GM12878 (cell line): Measurements from ENCODE around the gene KLK6. TPM values are rescaled to one million over a fixed set of nuclear protein-coding genes. Genes with fewer than 3 reads are reported as not detected.

Experiments used
- ATAC-seq: fragments of 200-7000 bp; cut with Tn5 transposase; 3 replicates; pipeline ENCODE4 v1.9.1; 2020; ENCODE audit warnings: mild to moderate bottlenecking, moderate library complexity
- BruUV-seq: library from RNA; stranded (reverse); fragments of 400-500 nt; replicated peaks from 2 replicates; lab custom pipeline; 2021; lab: Mats Ljungman, UMichigan
- CTCF ChIA-PET: fragments of 300-600 bp; sonication (Branson Sonifier 250); formaldehyde crosslinking; extraction: SDS; loops from one replicate; lab custom pipeline; 2021; ENCODE audit warnings: inconsistent platforms; lab: Yijun Ruan, JAX
- POLR2A ChIA-PET: fragments of 350-600 bp; formaldehyde crosslinking; extraction: SDS; loops from one replicate; lab custom pipeline; 2021; ENCODE audit warnings: inconsistent platforms; lab: Charles Lee
- RAD21 ChIA-PET: fragments of 300-600 bp; sonication (Branson Sonifier 250); formaldehyde crosslinking; loops from one replicate; lab custom pipeline; 2023; ENCODE audit warnings: antibody characterized with exemption; ENCODE audit not compliant: unreplicated experiment; lab: Charles Lee
- SMC1A ChIA-PET: fragments of 300-600 bp; sonication (Branson Sonifier 250); formaldehyde crosslinking; loops from one replicate; lab custom pipeline; 2023; ENCODE audit not compliant: unreplicated experiment, uncharacterized antibody; lab: Charles Lee
- DNase-seq: peaks from one replicate; pipeline ENCODE4 v3.0.0-alpha.2; 2011; ENCODE audit warnings: low read depth, low spot score
- FAIRE-seq: peaks from 3 replicates; lab custom pipeline; 2011; peaks lifted over from hg19 to GRCh38; lab: Jason Lieb, UNC
- H2AFZ ChIP-seq: 2 replicates; pipeline ENCODE4 v1.6.0; 2011; ENCODE audit warnings: low read depth, low read length, control low read depth; ENCODE audit not compliant: control insufficient read depth
- H3K27ac ChIP-seq: 2 replicates; pipeline ENCODE4 v1.5.1; 2011; ENCODE audit warnings: control low read depth; ENCODE audit not compliant: control insufficient read depth, insufficient read depth
- H3K27me3 ChIP-seq, 2 experiments: replicated peaks in 1 of 2; 2 replicates each; pipeline versions ENCODE4 v1.6.0 to v1.6.1; 2011; ENCODE audit warnings: low read length in 1 of 2; ENCODE audit not compliant: control insufficient read depth in 2 of 2, insufficient read depth in 2 of 2
- H3K36me3 ChIP-seq, 2 experiments: 2 replicates each; pipeline ENCODE4 v1.5.1; 2011; ENCODE audit warnings: low read length in 1 of 2; ENCODE audit not compliant: control insufficient read depth in 2 of 2, insufficient read depth in 2 of 2
- H3K4me1 ChIP-seq: 2 replicates; pipeline ENCODE4 v1.6.1; 2011; ENCODE audit warnings: mild to moderate bottlenecking, low read length, moderate library complexity, mixed read lengths; ENCODE audit not compliant: control insufficient read depth, insufficient read depth
- H3K4me2 ChIP-seq: 2 replicates; pipeline ENCODE4 v1.6.0; 2011; ENCODE audit warnings: control low read depth; ENCODE audit not compliant: control insufficient read depth, insufficient read depth
- H3K4me3 ChIP-seq: fragments of 200-600 bp; sonication (generic); 2 replicates; pipeline ENCODE4 v1.5.1; 2016
- H3K79me2 ChIP-seq: 2 replicates; pipeline ENCODE4 v1.6.0; 2011; ENCODE audit warnings: low read length; ENCODE audit not compliant: control insufficient read depth, insufficient read depth
- H3K9ac ChIP-seq: 2 replicates; pipeline ENCODE4 v1.8.0; 2011; ENCODE audit warnings: low read length, control low read depth, mixed read lengths; ENCODE audit not compliant: control insufficient read depth, insufficient read depth
- H3K9me3 ChIP-seq: replicated peaks from 3 replicates; pipeline ENCODE4 v1.5.1; 2011; ENCODE audit warnings: mild to moderate bottlenecking, low read length; ENCODE audit not compliant: control insufficient read depth, insufficient read depth
- H4K20me1 ChIP-seq: 2 replicates; pipeline ENCODE4 v1.6.0; 2011; ENCODE audit not compliant: control insufficient read depth, insufficient read depth
- ATF7 ChIP-seq: fragments of 450-650 bp; IDR thresholded peaks from 2 replicates; pipeline ENCODE4 v1.6.1; 2016; ENCODE audit warnings: low read depth, mild to moderate bottlenecking
- BHLHE40 ChIP-seq, 2 experiments: fragments of 450-650 bp in 1 of 2; IDR thresholded peaks; 2 replicates each; pipeline ENCODE4 v1.6.1; 2011 to 2017; ENCODE audit warnings: low read depth in 2 of 2, borderline replicate concordance in 1 of 2, improper control_type of control experiment in 1 of 2, low read length in 1 of 2, mild to moderate bottlenecking in 1 of 2
- CBFB ChIP-seq: IDR thresholded peaks from 2 replicates; pipeline ENCODE4 v1.6.1; 2016; ENCODE audit warnings: antibody characterized with exemption, low read depth
- CBX5 ChIP-seq: sonication (generic); IDR thresholded peaks from 2 replicates; pipeline ENCODE4 v1.6.1; 2016; ENCODE audit warnings: low read depth, moderate library complexity, mild to moderate bottlenecking, inconsistent platforms
- DPF2 ChIP-seq: fragments of 450-650 bp; IDR thresholded peaks from 2 replicates; pipeline ENCODE4 v1.6.1; 2017; ENCODE audit warnings: mild to moderate bottlenecking
- EED ChIP-seq: sonication (generic); IDR thresholded peaks from 2 replicates; pipeline ENCODE4 v1.6.1; 2016; ENCODE audit warnings: antibody characterized with exemption, low read depth
- EZH2 ChIP-seq: IDR thresholded peaks from 2 replicates; pipeline ENCODE4 v1.6.1; 2012; ENCODE audit warnings: low read depth, mild to moderate bottlenecking, control low read depth, inconsistent platforms, low read length, borderline replicate concordance; ENCODE audit not compliant: control insufficient read depth
- FOXK2 ChIP-seq: fragments of 450-650 bp; IDR thresholded peaks from 2 replicates; pipeline ENCODE4 v1.6.1; 2017; ENCODE audit warnings: mild to moderate bottlenecking, moderate library complexity
- IKZF1 ChIP-seq: fragments of 450-650 bp; conservative IDR thresholded peaks from 2 replicates; pipeline ENCODE4 v1.6.1; 2017; ENCODE audit warnings: antibody characterized with exemption, mild to moderate bottlenecking
- IRF5 ChIP-seq: fragments of 450-650 bp; IDR thresholded peaks from 2 replicates; pipeline ENCODE4 v1.6.1; 2017; ENCODE audit warnings: borderline replicate concordance
- MTA2 ChIP-seq: fragments of 450-650 bp; IDR thresholded peaks from 2 replicates; pipeline ENCODE4 v1.6.1; 2016; ENCODE audit warnings: low read depth, mild to moderate bottlenecking, moderate library complexity
- MYB ChIP-seq: fragments of 150-350 bp; IDR thresholded peaks from 2 replicates; pipeline ENCODE4 v1.6.1; 2014; ENCODE audit warnings: mild to moderate bottlenecking, low read depth, low read length, borderline replicate concordance
- NR2F1 ChIP-seq: fragments of 450-650 bp; conservative IDR thresholded peaks from 2 replicates; pipeline ENCODE4 v1.6.1; 2017; ENCODE audit warnings: mild to moderate bottlenecking
- RELB ChIP-seq: fragments of 450-650 bp; IDR thresholded peaks from 2 replicates; pipeline ENCODE4 v1.6.1; 2017; ENCODE audit warnings: low read depth, mild to moderate bottlenecking, moderate library complexity
- RUNX3 ChIP-seq: IDR thresholded peaks from 2 replicates; pipeline ENCODE4 v1.6.1; 2012; ENCODE audit warnings: low read length, inconsistent platforms
- SKIL ChIP-seq: fragments of 450-650 bp; IDR thresholded peaks from 2 replicates; pipeline ENCODE4 v1.6.1; 2017; ENCODE audit warnings: mild to moderate bottlenecking, low read depth, inconsistent platforms; ENCODE audit not compliant: poor library complexity, severe bottlenecking
- SREBF2 ChIP-seq: IDR thresholded peaks from 2 replicates; pipeline ENCODE4 v1.6.1; 2012; ENCODE audit warnings: mild to moderate bottlenecking, low read length
- SUZ12 ChIP-seq: fragments of 200-600 bp; sonication (generic); IDR thresholded peaks from one replicate; pipeline ENCODE4 v1.6.1; 2018; ENCODE audit warnings: antibody characterized with exemption, mild to moderate bottlenecking; ENCODE audit not compliant: unreplicated experiment
- WGBS: methylation state at CpG from one replicate; pipeline ENCODE4 v1.1.6; 2016; ENCODE audit warnings: low lambda C conversion rate; ENCODE audit not compliant: insufficient replicate concordance, insufficient coverage; ENCODE audit errors: missing lambda C conversion rate; 5-methylcytosine and 5-hydroxymethylcytosine counted together
- in situ Hi-C: fragments of 300-500 bp; cut with MboI; formaldehyde crosslinking; loops from 9 replicates; pipeline ENCODE4 v1.14.3; 2018; ENCODE audit warnings: mixed read lengths
- intact Hi-C: fragments of 100-400 bp; cut with micrococcal nuclease; formaldehyde crosslinking; loops from one replicate; pipeline ENCODE4 v1.14.2; 2022; ENCODE audit not compliant: unreplicated experiment
- polyA plus RNA-seq, 11 experiments: library from polyadenylated mRNA; depleted of rRNA in 4 of 11; unstranded in 6 of 11; stranded (reverse) in 5 of 11; fragments of >200 nt; fragmentation: Nextera tagmentation in 4 of 11; fragmentation: Illumina TruSeq in 1 of 11; extraction: Ambion mirVana in 4 of 11; extraction: Trizol in 1 of 11; gene quantifications; 1 replicate in 1 of 11; 2 replicates in 10 of 11; pipeline versions ENCODE4 v1.2.1 to v1.2.3, GENCODE V29; 2011 to 2016; ENCODE audit warnings: inconsistent platforms in 2 of 11, missing spikeins in 2 of 11, low read depth in 1 of 11
- total RNA-seq, 4 experiments: library from RNA; depleted of rRNA in 3 of 4; stranded (reverse); fragments of >200 nt in 3 of 4; fragmentation: Illumina TruSeq in 1 of 4; extraction: Trizol in 1 of 4; gene quantifications; 2 replicates each; pipeline versions ENCODE4 v1.2.1 to v1.2.3, GENCODE V29; 2013 to 2021

KLK6 gene
- total and polyA plus RNA-seq, 10 of the 15 experiments (the other 5 are each of a cell fraction or from before 2014, with no cell fraction given): not detected

GRCh38 chr19:50912727-50913716, 56.4 kb downstream of the KLK6 start:
- H3K79me2 ChIP-seq: no peaks in the 10 kb centered on the region
- H3K4me3 ChIP-seq: no peak overlapping the region
- POLR2A ChIA-PET: no interaction called here
- H3K27ac ChIP-seq: no peak overlapping the region
- in situ Hi-C loops: no loop called here
- no TSS peak for BruUV-seq
- ATAC-seq: peak; percentile 60
- no peak overlapping the region for H3K9ac ChIP-seq
- H3K4me2 ChIP-seq: no peak overlapping the region
- 5% methylated on average over 20 of the region's 29 CpGs for WGBS
- RAD21 ChIA-PET: interaction anchor here (2.5 kb wide), 1 partner anchor 9 kb away, joined by 11 read pairs; no protein-coding TSS in a partner anchor
- no peak overlapping the region for H2AFZ ChIP-seq
- no peak for DNase-seq
- H3K27me3 ChIP-seq: peaks cover 4 to 9% of the 10 kb centered on the region in 2 experiments; a peak in 3 of 4 replicates
- no peaks in the 10 kb centered on the region; the same call in 2 of the 3 replicates for H3K9me3 ChIP-seq
- no peak for FAIRE-seq
- SMC1A ChIA-PET: interaction anchor here (0.9 to 1.6 kb wide), 3 partner anchors 8 to 112 kb away, joined by 3 to 4 read pairs (median 3); no protein-coding TSS in a partner anchor
- intact Hi-C loops: no loop called here
- H3K36me3 ChIP-seq: no peaks in the 10 kb centered on the region
- CTCF ChIA-PET: interaction anchor here (1.8 kb wide), 1 partner anchor 9 kb away, joined by 11 read pairs; no protein-coding TSS in a partner anchor
- no peaks in the 10 kb centered on the region for H3K4me1 ChIP-seq
- no peaks in the 10 kb centered on the region for H4K20me1 ChIP-seq
- TF ChIP-seq FOXK2 (peak; percentile 51), CBFB (peak; percentile 44; the same call in 1 of the 2 replicates), EZH2 (no peak), EED (peak; percentile 64), MYB (no peak), RELB (peak; percentile 55; the same call in 1 of the 2 replicates), IRF5 (peak; percentile 51; the same call in 1 of the 2 replicates), MTA2 (peak; percentile 68; the same call in 1 of the 2 replicates), SUZ12 (no peak), DPF2 (0 out of 2 replicates have a peak, but pooled peaks have one; percentile 57), ATF7 (peak; percentile 73), BHLHE40 (IDR thresholded peaks at IDR 0.05; ENCODE audit: borderline replicate concordance in 1 of 2, low read depth in 2 of 2, low read length in 1 of 2) (peak in 1 of 2 experiments; percentile 75; a peak in 1 of 4 replicates), CBX5 (no peak), SREBF2 (no peak), SKIL (peak; percentile 26), NR2F1 (peak; percentile 73), IKZF1 (peak; percentile 84), RUNX3 (peak; percentile 71)
